H1 (cell line): ENCODE results near the gene PHC2. TPM values are rescaled to one million over a fixed set of nuclear protein-coding genes. Genes with fewer than 3 reads are reported as not detected.

Experiments used
- CTCF ChIA-PET: fragments of 300-600 bp; sonication (Branson Sonifier 250); formaldehyde crosslinking; loops from one replicate; lab custom pipeline; 2021; ENCODE audit not compliant: partially characterized antibody; lab: Charles Lee
- POLR2A ChIA-PET: fragments of 300-600 bp; sonication (Branson Sonifier 250); formaldehyde crosslinking; loops from one replicate; lab custom pipeline; 2021; ENCODE audit warnings: inconsistent platforms; ENCODE audit not compliant: partially characterized antibody; lab: Charles Lee
- DNase-seq, 2 experiments: peaks; one replicate each; pipeline versions ENCODE4 v3.0.0 to v3.0.0-alpha.2; 2010 to 2022; ENCODE audit warnings: low spot score in 2 of 2, low read depth in 1 of 2, mixed read lengths in 1 of 2
- FAIRE-seq: peaks from 2 replicates; lab custom pipeline; 2011; peaks lifted over from hg19 to GRCh38; lab: Jason Lieb, UNC
- H2AFZ ChIP-seq: 2 replicates; pipeline ENCODE4 v1.8.1; 2012; ENCODE audit warnings: low read length, inconsistent platforms
- H2AK5ac ChIP-seq: 2 replicates; pipeline ENCODE4 v1.6.1; 2013; ENCODE audit warnings: low read depth, low read length
- H2BK120ac ChIP-seq: replicated peaks from 2 replicates; pipeline ENCODE3; 2013; ENCODE audit warnings: low read depth, low read length, inconsistent platforms
- H2BK12ac ChIP-seq: 2 replicates; pipeline ENCODE4 v1.6.1; 2013; ENCODE audit warnings: low read depth, low read length
- H2BK15ac ChIP-seq: 2 replicates; pipeline ENCODE4 v1.6.1; 2013; ENCODE audit warnings: low read length
- H2BK20ac ChIP-seq: 2 replicates; pipeline ENCODE4 v1.6.1; 2013; ENCODE audit warnings: low read length
- H2BK5ac ChIP-seq: 2 replicates; pipeline ENCODE4 v1.6.1; 2013; ENCODE audit warnings: low read depth, low read length
- H3K14ac ChIP-seq: 2 replicates; pipeline ENCODE4 v1.6.1; 2013; ENCODE audit warnings: inconsistent platforms; ENCODE audit not compliant: insufficient read length
- H3K18ac ChIP-seq: 2 replicates; pipeline ENCODE4 v1.6.1; 2013; ENCODE audit warnings: low read length; ENCODE audit errors: extremely low read depth
- H3K23ac ChIP-seq: 2 replicates; pipeline ENCODE4 v1.6.1; 2013; ENCODE audit warnings: inconsistent platforms; ENCODE audit not compliant: insufficient read length
- H3K23me2 ChIP-seq: 2 replicates; pipeline ENCODE4 v1.6.1; 2013; ENCODE audit warnings: low read depth, low read length
- H3K27ac ChIP-seq: 2 replicates; pipeline ENCODE4 v1.6.1; 2011; ENCODE audit warnings: low read depth, low read length, inconsistent platforms
- H3K27me3 ChIP-seq, 4 experiments: replicated peaks in 1 of 4; 1 replicate in 1 of 4; 2 replicates in 3 of 4; pipeline versions ENCODE4 v1.6.1 to v1.8.1; 2011 to 2013; ENCODE audit warnings: low read length in 3 of 4, mild to moderate bottlenecking in 3 of 4, inconsistent platforms in 2 of 4, mixed read lengths in 2 of 4, moderate library complexity in 1 of 4; ENCODE audit not compliant: control insufficient read depth in 3 of 4, insufficient read depth in 3 of 4; ENCODE audit errors: extremely low read depth in 1 of 4
- H3K36me3 ChIP-seq, 4 experiments: 2 replicates each; pipeline versions ENCODE4 v1.6.1 to v1.8.1; 2011 to 2013; ENCODE audit warnings: mild to moderate bottlenecking in 4 of 4, low read length in 3 of 4, moderate library complexity in 2 of 4, control low read depth in 1 of 4, inconsistent platforms in 1 of 4; ENCODE audit not compliant: insufficient read depth in 4 of 4, control insufficient read depth in 2 of 4
- H3K4ac ChIP-seq: replicated peaks from 2 replicates; pipeline ENCODE3; 2013; ENCODE audit warnings: low read length, low read depth, mixed read lengths, inconsistent platforms; ENCODE audit not compliant: insufficient read length
- H3K4me1 ChIP-seq, 4 experiments: replicated peaks in 1 of 4; 1 replicate in 1 of 4; 2 replicates in 3 of 4; pipeline versions ENCODE4 v1.6.1 to v1.8.1; 2011 to 2013; ENCODE audit warnings: low read length in 3 of 4, inconsistent platforms in 2 of 4, mixed read lengths in 1 of 4; ENCODE audit not compliant: insufficient read depth in 4 of 4, control insufficient read depth in 3 of 4
- H3K4me2 ChIP-seq, 2 experiments: 2 replicates each; pipeline versions ENCODE4 v1.6.1 to v1.8.1; 2011 to 2013; ENCODE audit warnings: low read depth in 2 of 2, low read length in 2 of 2, control low read depth in 1 of 2, inconsistent platforms in 1 of 2, mild to moderate bottlenecking in 1 of 2; ENCODE audit not compliant: insufficient read depth in 1 of 2
- H3K4me3 ChIP-seq, 4 experiments: fragments of 200-600, 300-600 bp in 1 of 4; sonication (generic), shearing (Covaris generic), sonication (Bioruptor Twin) in 1 of 4; 2 replicates each; pipeline versions ENCODE4 v1.5.1 to v1.8.1; 2011 to 2016; ENCODE audit warnings: low read length in 4 of 4, low read depth in 3 of 4, control low read depth in 2 of 4, inconsistent platforms in 2 of 4, mild to moderate bottlenecking in 2 of 4, mixed read lengths in 1 of 4, moderate library complexity in 1 of 4; ENCODE audit not compliant: insufficient read depth in 2 of 4; ENCODE audit errors: extremely low read depth in 1 of 4
- H3K56ac ChIP-seq: replicated peaks from 2 replicates; pipeline ENCODE3; 2013; ENCODE audit warnings: low read depth, mild to moderate bottlenecking, mixed read lengths, low read length, inconsistent platforms; ENCODE audit not compliant: insufficient read length
- H3K79me1 ChIP-seq: 2 replicates; pipeline ENCODE4 v1.6.1; 2013; ENCODE audit warnings: low read depth, low read length, control low read depth
- H3K79me2 ChIP-seq, 2 experiments: 2 replicates each; pipeline versions ENCODE4 v1.6.1 to v1.8.1; 2012 to 2013; ENCODE audit warnings: low read length in 2 of 2, mild to moderate bottlenecking in 2 of 2, inconsistent platforms in 1 of 2; ENCODE audit not compliant: insufficient read depth in 2 of 2, control insufficient read depth in 1 of 2
- H3K9ac ChIP-seq, 4 experiments: replicated peaks in 1 of 4; 1 replicate in 1 of 4; 2 replicates in 3 of 4; pipeline versions ENCODE4 v1.6.1 to v1.8.1; 2011 to 2013; ENCODE audit warnings: low read depth in 3 of 4, low read length in 3 of 4, control low read depth in 2 of 4, mild to moderate bottlenecking in 2 of 4, moderate library complexity in 2 of 4, inconsistent platforms in 1 of 4; ENCODE audit errors: extremely low read depth in 1 of 4
- H3K9me3 ChIP-seq, 2 experiments: 2 replicates each; pipeline versions ENCODE4 v1.6.1 to v1.8.1; 2012 to 2013; ENCODE audit warnings: mild to moderate bottlenecking in 2 of 2, moderate library complexity in 2 of 2, control low read depth in 1 of 2, inconsistent platforms in 1 of 2, low read depth in 1 of 2, low read length in 1 of 2, mixed read lengths in 1 of 2; ENCODE audit not compliant: insufficient read depth in 2 of 2
- H4K20me1 ChIP-seq, 2 experiments: replicated peaks in 1 of 2; 2 replicates each; pipeline versions ENCODE3 to v1.8.1; 2011 to 2013; ENCODE audit warnings: inconsistent platforms in 2 of 2, low read length in 2 of 2, mild to moderate bottlenecking in 1 of 2; ENCODE audit not compliant: insufficient read depth in 2 of 2, control insufficient read depth in 1 of 2
- H4K5ac ChIP-seq: 2 replicates; pipeline ENCODE4 v1.6.1; 2013; ENCODE audit warnings: low read length, low read depth, mixed read lengths, inconsistent platforms; ENCODE audit not compliant: insufficient read length
- H4K8ac ChIP-seq: 2 replicates; pipeline ENCODE4 v1.8.0; 2013; ENCODE audit warnings: mild to moderate bottlenecking, moderate library complexity, low read length, inconsistent platforms; ENCODE audit not compliant: insufficient read depth; ENCODE audit errors: extremely low read depth
- H4K91ac ChIP-seq: replicated peaks from 2 replicates; pipeline ENCODE3; 2013; ENCODE audit warnings: low read length, mixed read lengths, inconsistent platforms; ENCODE audit not compliant: insufficient read length
- CEBPB ChIP-seq: IDR thresholded peaks from 2 replicates; pipeline ENCODE4 v1.6.1; 2012; ENCODE audit warnings: low read depth, low read length
- CHD1 ChIP-seq: IDR thresholded peaks from 2 replicates; pipeline ENCODE4 v1.6.1; 2012; ENCODE audit warnings: low read depth, low read length, improper control_type of control experiment
- FOSL1 ChIP-seq: IDR thresholded peaks from 2 replicates; pipeline ENCODE4 v1.6.1; 2011; ENCODE audit warnings: mild to moderate bottlenecking, low read depth, low read length, moderate library complexity; ENCODE audit not compliant: insufficient read depth
- KDM5A ChIP-seq: fragments of 200-600 bp; IDR thresholded peaks from 2 replicates; pipeline ENCODE4 v1.7.1; 2012; ENCODE audit warnings: mild to moderate bottlenecking, low read length, inconsistent platforms, mixed read lengths
- POLR2A ChIP-seq, 2 experiments: IDR thresholded peaks; 1 replicate in 1 of 2; 2 replicates in 1 of 2; pipeline ENCODE4 v1.6.1; 2011; ENCODE audit warnings: low read depth in 2 of 2, low read length in 2 of 2, mild to moderate bottlenecking in 2 of 2; ENCODE audit errors: control extremely low read depth in 1 of 2
- RFX5 ChIP-seq: IDR thresholded peaks from 2 replicates; pipeline ENCODE4 v1.6.1; 2011; ENCODE audit warnings: low read depth, low read length, improper control_type of control experiment, borderline replicate concordance
- RNF2 ChIP-seq: fragments of 200-900, 300-1000 bp; sonication (generic); IDR thresholded peaks from 2 replicates; pipeline ENCODE4 v1.7.1; 2016; ENCODE audit warnings: borderline replicate concordance, low read depth, mild to moderate bottlenecking, antibody characterized with exemption, low read length; ENCODE audit not compliant: poor library complexity, severe bottlenecking; ENCODE audit errors: missing control alignments
- SIN3A ChIP-seq, 2 experiments: IDR thresholded peaks in 1 of 2; conservative IDR thresholded peaks in 1 of 2; 2 replicates each; pipeline ENCODE4 v1.6.1; 2011 to 2012; ENCODE audit warnings: low read length in 2 of 2, improper control_type of control experiment in 1 of 2, low read depth in 1 of 2, mild to moderate bottlenecking in 1 of 2
- SP1 ChIP-seq: IDR thresholded peaks from 2 replicates; pipeline ENCODE4 v1.6.1; 2011; ENCODE audit warnings: low read depth, low read length
- SP4 ChIP-seq: IDR thresholded peaks from 2 replicates; pipeline ENCODE4 v1.6.1; 2012; ENCODE audit warnings: low read length, inconsistent platforms
- SRF ChIP-seq: IDR thresholded peaks from 2 replicates; pipeline ENCODE4 v1.6.1; 2011; ENCODE audit warnings: mild to moderate bottlenecking, low read depth, low read length, moderate library complexity
- TCF12 ChIP-seq: IDR thresholded peaks from 2 replicates; pipeline ENCODE4 v1.6.1; 2011; ENCODE audit warnings: low read depth, mild to moderate bottlenecking, low read length
- WGBS, 2 experiments: shearing (Covaris generic) in 1 of 2; methylation state at CpG; one replicate each; pipeline versions ENCODE4 v1.1.6 to v1.1.7; 2013 to 2015; ENCODE audit warnings: low lambda C conversion rate in 2 of 2, mixed read lengths in 2 of 2, inconsistent platforms in 1 of 2, low coverage in 1 of 2, missing lambda C conversion rate in 1 of 2; ENCODE audit not compliant: insufficient replicate concordance in 2 of 2, insufficient coverage in 1 of 2, insufficient read length in 1 of 2; ENCODE audit errors: extremely low coverage in 1 of 2, missing lambda C conversion rate in 1 of 2; 5-methylcytosine and 5-hydroxymethylcytosine counted together
- polyA plus RNA-seq, 7 experiments: library from polyadenylated mRNA; depleted of rRNA in 3 of 7; stranded (reverse) in 5 of 7; unstranded in 2 of 7; fragments of >200 nt in 5 of 7; fragments of 200-250 nt in 2 of 7; gene quantifications; 1 replicate in 5 of 7; 2 replicates in 1 of 7; 4 replicates in 1 of 7; pipeline versions ENCODE4 v1.2.1 to v1.2.3, GENCODE V29; 2011 to 2013; ENCODE audit warnings: missing spikeins in 2 of 7, mixed read lengths in 2 of 7
- total RNA-seq: library from RNA; stranded (reverse); fragmentation: NEBNext Ultra II Directional; extraction: Animal tissue kit (Norgen Biotek cat#: 25700); gene quantifications from 2 replicates; pipeline ENCODE4 v1.2.1, GENCODE V29; 2021

Gene PHC2
- total and polyA plus RNA-seq, 2 of the 8 experiments (the other 6 are each of a cell fraction or from before 2014, with no cell fraction given): 5.6 to 14.2 TPM

DNA sequence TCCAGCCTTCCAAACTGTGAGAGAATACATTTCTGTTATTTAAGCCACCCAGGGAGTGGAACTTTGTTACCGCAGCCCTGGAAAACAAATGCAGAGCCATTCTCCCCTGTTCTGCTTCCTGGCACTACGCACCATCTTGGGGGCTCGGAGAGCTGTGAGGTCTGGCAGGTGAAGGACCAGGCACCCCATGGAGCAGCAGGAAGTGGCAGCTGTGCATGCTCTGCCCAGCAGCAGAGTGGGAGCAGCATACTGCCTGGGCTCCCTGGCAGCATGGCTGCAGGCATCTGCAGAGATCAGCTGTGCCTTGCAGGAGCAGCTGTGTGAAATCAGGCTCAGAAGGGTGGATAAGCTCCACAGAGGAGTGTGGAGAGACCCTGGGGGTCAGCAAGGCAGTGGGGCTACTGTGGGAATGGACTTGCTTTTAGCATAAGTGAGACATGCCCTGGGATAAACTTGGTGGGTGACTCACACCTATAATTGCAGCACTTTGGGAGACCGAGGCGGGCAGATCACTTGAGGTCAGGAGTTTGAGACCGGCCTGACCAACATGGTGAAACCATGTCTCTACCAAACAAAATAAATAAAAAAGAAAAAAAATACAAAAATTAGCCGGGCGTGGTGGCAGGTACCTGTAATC is 23.9 kb upstream of the PHC2 start:
- Histone ChIP-seq H3K27me3 (0 out of 7 replicates have a peak, but pooled peaks cover 0 to 2% (median 0%) of the 10 kb centered on the region in 4 experiments), H2AFZ (0 out of 2 replicates have a peak overlapping the region, but pooled peaks have one; percentile 55), H4K8ac (peak overlapping the region; percentile 35), H4K5ac (no peak overlapping the region), H3K14ac (no peak overlapping the region), H3K18ac (no peak overlapping the region), H3K23me2 (no peaks in the 10 kb centered on the region), H3K4me1 (peaks cover 0 to 3% (median 1%) of the 10 kb centered on the region in 4 experiments; a peak in 3 of 7 replicates), H2BK15ac (no peak overlapping the region), H3K4ac (no peak overlapping the region), H3K79me2 (no peaks in the 10 kb centered on the region), H2AK5ac (no peak overlapping the region), H3K79me1 (no peaks in the 10 kb centered on the region), H3K27ac (no peak overlapping the region), H3K9me3 (no peaks in the 10 kb centered on the region), H4K20me1 (no peaks in the 10 kb centered on the region), H2BK120ac (no peak overlapping the region), H3K36me3 (no peaks in the 10 kb centered on the region), H3K4me3 (no peak overlapping the region), H2BK20ac (peak overlapping the region; percentile 61; the same call in 1 of the 2 replicates), H3K9ac (no peak overlapping the region), H2BK5ac (no peak overlapping the region), H3K56ac (no peak overlapping the region), H3K4me2 (no peak overlapping the region), H3K23ac (no peak overlapping the region), H2BK12ac (no peak overlapping the region; the same call in 1 of the 2 replicates), H4K91ac (peak overlapping the region; percentile 47)
- WGBS, 2 experiments: 82% methylated on average over 8 of the region's 8 CpGs; no CpG with 5 or more reads in 1 of the 2 experiments
- no peak for FAIRE-seq
- no peak for DNase-seq
- ChIA-PET POLR2A (interaction anchor here (1.2 kb wide), 1 partner anchor 90 kb away, joined by 5 read pairs; no protein-coding TSS in a partner anchor), CTCF (interaction anchor here (0.6 to 7.3 kb wide), 22 partner anchors 8 to 347 kb away, joined by 3 to 75 read pairs (median 6); no protein-coding TSS in a partner anchor)
- TF ChIP-seq RFX5 (no peak), POLR2A (IDR thresholded peaks at IDR 0.05; ENCODE audit: control extremely low read depth in 1 of 2, low read depth in 2 of 2, low read length in 2 of 2) (no peak), SIN3A (conservative IDR thresholded peaks at IDR 0.05 in 1 of 2, IDR thresholded peaks at IDR 0.05 in 1 of 2; ENCODE audit: low read depth in 1 of 2, low read length in 2 of 2) (no peak), CHD1 (no peak), FOSL1 (no peak), RNF2 (no peak), TCF12 (no peak), SP1 (no peak), SRF (no peak), KDM5A (no peak), SP4 (no peak), CEBPB (no peak)
